HepG2 (cell line): ENCODE data around the gene ANKRD60. TPM values are rescaled to one million over a fixed set of nuclear protein-coding genes. Genes with fewer than 3 reads are reported as not detected.
A peak's percentile ranks its signal among the peaks of the same experiment; 100 is the strongest.

Experiments used
- DRAP1 ChIP-seq: IDR thresholded peaks from 2 replicates; pipeline ENCODE4 v1.6.1; 2016; ENCODE audit warnings: missing genetic modification reagents, missing compliant biosample characterization
- EED ChIP-seq: sonication (generic); formaldehyde crosslinking; IDR thresholded peaks from 2 replicates; pipeline ENCODE4 v1.5.0; 2020; ENCODE audit warnings: mild to moderate bottlenecking, missing genetic modification reagents
- GABPB1 ChIP-seq: IDR thresholded peaks from 2 replicates; pipeline ENCODE4 v1.6.1; 2016; ENCODE audit warnings: mild to moderate bottlenecking, missing genetic modification reagents, moderate library complexity, missing compliant biosample characterization
- GPN1 ChIP-seq: sonication (generic); formaldehyde crosslinking; IDR thresholded peaks from 2 replicates; pipeline ENCODE4 v1.5.1; 2020; ENCODE audit warnings: missing genetic modification reagents, borderline replicate concordance
- HMG20B ChIP-seq: conservative IDR thresholded peaks from 2 replicates; pipeline ENCODE4 v1.6.1; 2016; ENCODE audit warnings: missing genetic modification reagents, missing compliant biosample characterization
- JUNB ChIP-seq: sonication (generic); formaldehyde crosslinking; IDR thresholded peaks from 2 replicates; pipeline ENCODE4 v1.8.0; 2022; ENCODE audit warnings: missing genetic modification reagents, mild to moderate bottlenecking, borderline replicate concordance
- MED13 ChIP-seq: sonication (generic); formaldehyde crosslinking; IDR thresholded peaks from 2 replicates; pipeline ENCODE4 v1.5.0; 2020; ENCODE audit warnings: missing genetic modification reagents
- MIER3 ChIP-seq: IDR thresholded peaks from 2 replicates; pipeline ENCODE4 v1.6.1; 2016; ENCODE audit warnings: missing compliant biosample characterization, borderline replicate concordance
- PAF1 ChIP-seq: IDR thresholded peaks from 2 replicates; pipeline ENCODE4 v1.6.1; 2016; ENCODE audit warnings: missing genetic modification reagents, missing compliant biosample characterization
- SAP130 ChIP-seq: IDR thresholded peaks from 2 replicates; pipeline ENCODE4 v1.6.1; 2016; ENCODE audit warnings: low read depth
- SKIL ChIP-seq: sonication (generic); formaldehyde crosslinking; IDR thresholded peaks from 2 replicates; pipeline ENCODE4 v1.8.0; 2022; ENCODE audit warnings: missing genetic modification reagents, mild to moderate bottlenecking, moderate library complexity, borderline replicate concordance
- TEF ChIP-seq: sonication (generic); formaldehyde crosslinking; IDR thresholded peaks from 2 replicates; pipeline ENCODE4 v1.5.0; 2020; ENCODE audit warnings: missing genetic modification reagents
- TMF1 ChIP-seq: sonication (generic); formaldehyde crosslinking; IDR thresholded peaks from 2 replicates; pipeline ENCODE4 v1.8.1; 2022; ENCODE audit warnings: low read depth, missing genetic modification reagents
- ZBTB7B ChIP-seq: sonication (generic); formaldehyde crosslinking; IDR thresholded peaks from 2 replicates; pipeline ENCODE4 v1.4.0; 2020; ENCODE audit warnings: missing genetic modification reagents
- ZKSCAN8 ChIP-seq: IDR thresholded peaks from 2 replicates; pipeline ENCODE4 v1.6.1; 2016; ENCODE audit warnings: borderline replicate concordance, missing genetic modification reagents, missing compliant biosample characterization
- ZNF296 ChIP-seq: sonication (generic); formaldehyde crosslinking; conservative IDR thresholded peaks from 2 replicates; pipeline ENCODE4 v1.5.0; 2020; ENCODE audit warnings: mild to moderate bottlenecking, missing genetic modification reagents
- ZNF337 ChIP-seq: sonication (generic); formaldehyde crosslinking; IDR thresholded peaks from 2 replicates; pipeline ENCODE4 v1.5.1; 2020; ENCODE audit warnings: missing genetic modification reagents, low read depth, mild to moderate bottlenecking, borderline replicate concordance
- ZNF484 ChIP-seq: sonication (generic); formaldehyde crosslinking; IDR thresholded peaks from 2 replicates; pipeline ENCODE4 v1.5.1; 2020; ENCODE audit warnings: mild to moderate bottlenecking, low read depth, missing genetic modification reagents, borderline replicate concordance
- ZNF496 ChIP-seq: sonication (generic); formaldehyde crosslinking; IDR thresholded peaks from 2 replicates; pipeline ENCODE4 v1.8.1; 2023; ENCODE audit warnings: mild to moderate bottlenecking, moderate library complexity, missing genetic modification reagents; ENCODE audit not compliant: insufficient replicate concordance
- ZNF552 ChIP-seq: sonication (generic); formaldehyde crosslinking; IDR thresholded peaks from 2 replicates; pipeline ENCODE4 v1.9.0; 2022; ENCODE audit warnings: missing genetic modification reagents, mild to moderate bottlenecking, borderline replicate concordance
- ZNF709 ChIP-seq: sonication (generic); formaldehyde crosslinking; IDR thresholded peaks from 2 replicates; pipeline ENCODE4 v1.5.0; 2020; ENCODE audit warnings: mild to moderate bottlenecking, missing genetic modification reagents
- ZNF747 ChIP-seq: sonication (generic); formaldehyde crosslinking; IDR thresholded peaks from 2 replicates; pipeline ENCODE4 v1.8.1; 2023; ENCODE audit warnings: missing genetic modification reagents, mild to moderate bottlenecking, borderline replicate concordance
- ZNF780A ChIP-seq: sonication (generic); formaldehyde crosslinking; IDR thresholded peaks from 2 replicates; pipeline ENCODE4 v1.8.0; 2022; ENCODE audit warnings: mild to moderate bottlenecking, missing genetic modification reagents, moderate library complexity
- ZNF83 ChIP-seq: sonication (generic); formaldehyde crosslinking; IDR thresholded peaks from 2 replicates; pipeline ENCODE4 v1.4.0; 2020; ENCODE audit warnings: missing genetic modification reagents, mild to moderate bottlenecking, borderline replicate concordance
- ZXDC ChIP-seq: sonication (generic); formaldehyde crosslinking; IDR thresholded peaks from 2 replicates; pipeline ENCODE4 v1.5.0; 2020; ENCODE audit warnings: mild to moderate bottlenecking, missing genetic modification reagents
- polyA plus RNA-seq, 8 experiments: library from polyadenylated mRNA; depleted of rRNA in 3 of 8; stranded (reverse) in 7 of 8; unstranded in 1 of 8; fragments of >200 nt; fragmentation: Illumina TruSeq in 4 of 8; extraction: Trizol in 4 of 8; gene quantifications; 2 replicates each; pipeline versions ENCODE4 v1.2.1 to v1.2.3, GENCODE V29; 2011 to 2016; ENCODE audit warnings: low read depth in 4 of 8, missing spikeins in 1 of 8, mixed read lengths in 1 of 8; ENCODE audit not compliant: insufficient read depth in 1 of 8
- total RNA-seq, 5 experiments: library from RNA; depleted of rRNA; stranded (reverse); fragments of >200 nt; fragmentation: Illumina TruSeq; extraction: Trizol; gene quantifications; 2 replicates each; pipeline ENCODE4 v1.2.3, GENCODE V29; 2016; ENCODE audit warnings: low read depth in 1 of 5

The ANKRD60 gene
- total and polyA plus RNA-seq, 2 of the 13 experiments (the other 11 are each of a cell fraction or from before 2014, with no cell fraction given): not detected

- TF ChIP-seq ZNF552 (CRISPR knock-in tag) (no peak), ZNF496 (no peak), EED (no peak), ZNF83 (CRISPR knock-in tag) (no peak), MED13 (CRISPR knock-in tag) (peak; percentile 21; the same call in 1 of the 2 replicates), SAP130 (CRISPR knock-in tag) (peak; percentile 36), DRAP1 (CRISPR knock-in tag) (0 out of 2 replicates have a peak, but pooled peaks have one; percentile 14), ZNF296 (CRISPR knock-in tag) (no peak), ZNF780A (CRISPR knock-in tag) (no peak), ZNF709 (CRISPR knock-in tag) (no peak), ZXDC (CRISPR knock-in tag) (no peak), GPN1 (CRISPR knock-in tag) (no peak), MIER3 (CRISPR knock-in tag) (no peak), HMG20B (no peak; the same call in none of the 2 replicates), ZNF337 (CRISPR knock-in tag) (no peak), ZNF747 (CRISPR knock-in tag) (no peak), GABPB1 (peak; percentile 70), TEF (CRISPR knock-in tag) (no peak; the same call in 1 of the 2 replicates), ZKSCAN8 (peak; percentile 54; the same call in 1 of the 2 replicates), PAF1 (CRISPR knock-in tag) (no peak), ZBTB7B (CRISPR knock-in tag) (peak; percentile 60; the same call in 1 of the 2 replicates), TMF1 (CRISPR knock-in tag) (no peak), ZNF484 (CRISPR knock-in tag) (no peak), SKIL (CRISPR knock-in tag) (no peak), JUNB (0 out of 2 replicates have a peak, but pooled peaks have one; percentile 37)
Observed at GRCh38 chr20:58236612-58237317, 8.3 kb upstream of the ANKRD60 start (continued).
